CD4-positive, alpha-beta memory T cell (primary cell): ENCODE data around the gene CD69. TPM values are rescaled to one million over a fixed set of nuclear protein-coding genes. Genes with fewer than 3 reads are reported as not detected.
A peak's percentile ranks its signal among the peaks of the same experiment; 100 is the strongest.

Experiments used
- CTCF ChIA-PET: fragments of 350-600 bp; sonication (Branson Sonifier 250); formaldehyde crosslinking; loops from one replicate; lab custom pipeline; 2021; ENCODE audit warnings: inconsistent platforms; ENCODE audit not compliant: partially characterized antibody; lab: Charles Lee
- POLR2A ChIA-PET: fragments of 350-600 bp; sonication (Branson Sonifier 250); formaldehyde crosslinking; loops from one replicate; lab custom pipeline; 2021; ENCODE audit not compliant: partially characterized antibody; lab: Charles Lee
- DNase-seq, 5 donors: peaks; one replicate each; pipeline versions ENCODE4 v3.0.0 to v3.0.0-alpha.2; 2020 to 2022; ENCODE audit warnings: mixed read lengths in 1 of 5
- H3K27ac ChIP-seq: one replicate; pipeline ENCODE4 v1.7.0; 2013; ENCODE audit warnings: low read depth, low read length
- H3K27me3 ChIP-seq: 2 replicates; pipeline ENCODE4 v1.7.0; 2013; ENCODE audit warnings: mild to moderate bottlenecking, low read length, moderate library complexity; ENCODE audit not compliant: insufficient read depth
- H3K36me3 ChIP-seq: 2 replicates; pipeline ENCODE4 v1.7.0; 2013; ENCODE audit warnings: mild to moderate bottlenecking, low read length, moderate library complexity; ENCODE audit not compliant: insufficient read depth
- H3K4me1 ChIP-seq: 2 replicates; pipeline ENCODE4 v1.7.0; 2013; ENCODE audit warnings: mild to moderate bottlenecking, low read length, moderate library complexity; ENCODE audit not compliant: insufficient read depth
- H3K4me3 ChIP-seq, 2 donors: one replicate each; pipeline ENCODE4 v1.7.0; 2013; ENCODE audit warnings: low read length in 2 of 2, mild to moderate bottlenecking in 1 of 2
- H3K9me3 ChIP-seq, 2 donors: one replicate each; pipeline ENCODE4 v1.7.0; 2013; ENCODE audit warnings: low read length in 2 of 2, control low read depth in 1 of 2; ENCODE audit not compliant: control insufficient read depth in 1 of 2
- H3K27ac Mint-ChIP-seq, 7 donors: one replicate each; pipeline ENCODE4 v1.8.0; 2020 to 2021; ENCODE audit warnings: mixed read lengths in 7 of 7, mild to moderate bottlenecking in 6 of 7, inconsistent platforms in 3 of 7, moderate library complexity in 3 of 7
- H3K27me3 Mint-ChIP-seq, 2 donors: one replicate each; pipeline ENCODE4 v1.8.0; 2020 to 2021; ENCODE audit warnings: mixed read lengths in 2 of 2
- H3K36me3 Mint-ChIP-seq, 2 donors: one replicate each; pipeline ENCODE4 v1.8.0; 2020 to 2021; ENCODE audit warnings: mixed read lengths in 2 of 2, inconsistent platforms in 1 of 2, mild to moderate bottlenecking in 1 of 2
- H3K4me1 Mint-ChIP-seq, 4 donors: one replicate each; pipeline ENCODE4 v1.8.0; 2020 to 2021; ENCODE audit warnings: mixed read lengths in 4 of 4, mild to moderate bottlenecking in 1 of 4
- H3K4me3 Mint-ChIP-seq, 8 donors: one replicate each; pipeline ENCODE4 v1.8.0; 2020 to 2021; ENCODE audit warnings: mixed read lengths in 8 of 8, mild to moderate bottlenecking in 7 of 8, moderate library complexity in 6 of 8, inconsistent platforms in 3 of 8
- H3K9me3 Mint-ChIP-seq, 8 donors: one replicate each; pipeline ENCODE4 v1.8.0; 2020 to 2021; ENCODE audit warnings: mixed read lengths in 8 of 8, mild to moderate bottlenecking in 5 of 8, inconsistent platforms in 3 of 8, moderate library complexity in 1 of 8
- intact Hi-C: fragments of 100-400 bp; cut with micrococcal nuclease; formaldehyde crosslinking; loops from one replicate; pipeline ENCODE4 v1.15.1; 2023
- polyA plus RNA-seq, 2 donors: library from polyadenylated mRNA; unstranded; fragments of 300-500 nt; fragmentation: Illumina TruSeq; gene quantifications; one replicate each; pipeline ENCODE4 v1.2.3, GENCODE V29; 2021
- total RNA-seq, 2 experiments: library from RNA; stranded (reverse); gene quantifications; one replicate each; pipeline ENCODE4 v1.2.3, GENCODE V29; 2021

Gene CD69
- total and polyA plus RNA-seq, 4 experiments from 2014 or later = 31.0 to 1,121 (median 90.3) TPM

GRCh38 chr12:9730011-9730410 lies 30.7 kb downstream of the CD69 start:
- peaks cover 0 to 2% of the 10 kb centered on the region in 2 donors for H3K27me3 Mint-ChIP-seq
- intact Hi-C loops = no loop called here

GRCh38 chr12:9729082-9729481 lies 31.6 kb downstream of the CD69 start:
- no peak overlapping the region for H3K4me3 Mint-ChIP-seq
- no peak for DNase-seq
- H3K36me3 ChIP-seq = no peaks in the 10 kb centered on the region
- no peak overlapping the region for H3K27ac ChIP-seq
- CTCF ChIA-PET = interaction anchor here (1.2 to 2.5 kb wide), 2 partner anchors 14 to 95 kb away, joined by 4 to 16 read pairs; no protein-coding TSS in a partner anchor
- no peak overlapping the region for H3K4me3 ChIP-seq
- peaks cover 0 to 2% (median 0%) of the 10 kb centered on the region in 8 donors for H3K9me3 Mint-ChIP-seq
- H3K27me3 ChIP-seq = no peaks in the 10 kb centered on the region
- peaks cover 0 to 2% of the 10 kb centered on the region in 2 donors for H3K27me3 Mint-ChIP-seq
- H3K4me1 ChIP-seq = peaks cover 19% of the 10 kb centered on the region
- H3K9me3 ChIP-seq = no peaks in the 10 kb centered on the region
- intact Hi-C loops = no loop called here
- POLR2A ChIA-PET = interaction anchor here (1.3 kb wide), 1 partner anchor 63 kb away, joined by 5 read pairs; no protein-coding TSS in a partner anchor
- peaks cover 9 to 39% (median 12%) of the 10 kb centered on the region in 4 donors for H3K4me1 Mint-ChIP-seq
- H3K36me3 Mint-ChIP-seq = no peaks in the 10 kb centered on the region
- peak overlapping the region in 1 of 7 donors; percentile 65 for H3K27ac Mint-ChIP-seq

More at GRCh38 chr12:9730011-9730410, 30.7 kb downstream of the CD69 start:
- H3K4me1 Mint-ChIP-seq = peaks cover 9 to 39% (median 11%) of the 10 kb centered on the region in 4 donors
- H3K27ac ChIP-seq = no peak overlapping the region
- no peaks in the 10 kb centered on the region for H3K36me3 Mint-ChIP-seq
- ChIA-PET CTCF (interaction anchor here (0.9 to 2.5 kb wide), 4 partner anchors 13 to 96 kb away, joined by 3 to 16 read pairs (median 5); no protein-coding TSS in a partner anchor), POLR2A (interaction anchor here (1.1 to 4.9 kb wide), 6 partner anchors 12 to 82 kb away, joined by 3 to 36 read pairs (median 6); no protein-coding TSS in a partner anchor)
- H3K9me3 Mint-ChIP-seq = peaks cover 0 to 2% (median 0%) of the 10 kb centered on the region in 8 donors
- H3K36me3 ChIP-seq = no peaks in the 10 kb centered on the region
- H3K9me3 ChIP-seq = no peaks in the 10 kb centered on the region
- H3K4me1 ChIP-seq = peaks cover 19% of the 10 kb centered on the region
- no peaks in the 10 kb centered on the region for H3K27me3 ChIP-seq
- H3K4me3 Mint-ChIP-seq = peak overlapping the region in 3 of 8 donors; percentile 6 to 49 (median 19)
- DNase-seq = no peak
- H3K27ac Mint-ChIP-seq = peak overlapping the region in 3 of 7 donors; percentile 60 to 66 (median 65)
- no peak overlapping the region for H3K4me3 ChIP-seq

- Mint-ChIP-seq H3K4me1 (peaks cover 5 to 32% (median 9%) of the 10 kb centered on the region in 4 donors), H3K36me3 (peaks cover 0 to 3% of the 10 kb centered on the region in 2 donors), H3K27me3 (peaks cover 0 to 4% of the 10 kb centered on the region in 2 donors), H3K27ac (peak overlapping the region in 2 of 7 donors; percentile 19 to 53), H3K4me3 (no peak overlapping the region), H3K9me3 (no peaks in the 10 kb centered on the region)
- no peaks in the 10 kb centered on the region for H3K27me3 ChIP-seq
- no peak for DNase-seq
- H3K9me3 ChIP-seq = no peaks in the 10 kb centered on the region
- ChIA-PET POLR2A (no interaction called here), CTCF (no interaction called here)
- intact Hi-C loops = no loop called here
- no peak overlapping the region for H3K4me3 ChIP-seq
- H3K27ac ChIP-seq = no peak overlapping the region
- H3K36me3 ChIP-seq = no peaks in the 10 kb centered on the region
- peaks cover 13% of the 10 kb centered on the region for H3K4me1 ChIP-seq
These were observed 32.9 kb downstream of the CD69 start for GRCh38 chr12:9727813-9728212.

- Histone ChIP-seq H3K27me3 (no peaks in the 10 kb centered on the region), H3K27ac (no peak overlapping the region), H3K9me3 (no peaks in the 10 kb centered on the region), H3K4me1 (no peaks in the 10 kb centered on the region), H3K4me3 (no peak overlapping the region), H3K36me3 (no peaks in the 10 kb centered on the region)
- no peak overlapping the region for H3K4me3 Mint-ChIP-seq
- no peak for DNase-seq
- ChIA-PET POLR2A (interaction anchor here (1.0 to 1.3 kb wide), 2 partner anchors 17 to 23 kb away, joined by 3 to 4 read pairs; no protein-coding TSS in a partner anchor), CTCF (interaction anchor here (0.9 to 4.8 kb wide), 5 partner anchors 16 to 394 kb away, joined by 3 to 37 read pairs (median 3); no protein-coding TSS in a partner anchor)
- intact Hi-C loops = no loop called here
- no peak overlapping the region for H3K27ac Mint-ChIP-seq
- H3K4me1 Mint-ChIP-seq = peaks cover 0 to 15% (median 7%) of the 10 kb centered on the region in 4 donors
- no peaks in the 10 kb centered on the region for H3K9me3 Mint-ChIP-seq
- peaks cover 0 to 4% of the 10 kb centered on the region in 2 donors for H3K27me3 Mint-ChIP-seq
- H3K36me3 Mint-ChIP-seq = peaks cover 0 to 3% of the 10 kb centered on the region in 2 donors
These were observed 35.4 kb downstream of the CD69 start for GRCh38 chr12:9725213-9725870.

DNA sequence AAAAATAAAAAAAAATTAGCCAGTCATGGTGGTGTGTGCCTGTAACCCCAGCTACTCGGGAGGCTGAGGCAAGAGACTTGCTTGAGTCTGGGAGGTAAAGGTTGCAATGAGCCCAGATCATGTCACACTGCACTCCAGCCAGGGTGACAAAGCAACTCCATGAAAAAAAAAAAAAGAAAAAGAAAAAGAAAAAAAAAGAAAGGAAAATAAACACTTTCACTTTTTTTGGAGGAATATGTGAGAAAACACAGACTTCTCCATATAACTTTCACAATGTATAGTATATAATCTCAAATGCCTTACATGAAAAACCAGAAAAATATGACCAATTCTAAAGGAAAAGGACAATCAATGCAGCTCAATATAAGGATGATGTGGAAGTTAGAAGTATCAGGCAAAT lies 36.7 kb downstream of the CD69 start:
- POLR2A ChIA-PET = interaction anchor here (0.9 to 1.3 kb wide), 2 partner anchors 16 to 18 kb away, joined by 3 to 4 read pairs; no protein-coding TSS in a partner anchor
- H3K27ac Mint-ChIP-seq = no peak overlapping the region
- H3K27me3 Mint-ChIP-seq = peaks cover 0 to 4% of the 10 kb centered on the region in 2 donors
- no peak overlapping the region for H3K4me3 Mint-ChIP-seq
- Histone ChIP-seq H3K4me1 (no peaks in the 10 kb centered on the region), H3K27me3 (no peaks in the 10 kb centered on the region), H3K4me3 (no peak overlapping the region), H3K36me3 (no peaks in the 10 kb centered on the region), H3K9me3 (no peaks in the 10 kb centered on the region), H3K27ac (no peak overlapping the region)
- H3K4me1 Mint-ChIP-seq = peaks cover 0 to 10% (median 3%) of the 10 kb centered on the region in 4 donors
- H3K36me3 Mint-ChIP-seq = peaks cover 0 to 3% of the 10 kb centered on the region in 2 donors
- DNase-seq = no peak
- no peaks in the 10 kb centered on the region for H3K9me3 Mint-ChIP-seq
- CTCF ChIA-PET = interaction anchor here (0.7 to 4.8 kb wide), 3 partner anchors 15 to 27 kb away, joined by 3 to 37 read pairs (median 4); no protein-coding TSS in a partner anchor
- intact Hi-C loops = no loop called here

DNA sequence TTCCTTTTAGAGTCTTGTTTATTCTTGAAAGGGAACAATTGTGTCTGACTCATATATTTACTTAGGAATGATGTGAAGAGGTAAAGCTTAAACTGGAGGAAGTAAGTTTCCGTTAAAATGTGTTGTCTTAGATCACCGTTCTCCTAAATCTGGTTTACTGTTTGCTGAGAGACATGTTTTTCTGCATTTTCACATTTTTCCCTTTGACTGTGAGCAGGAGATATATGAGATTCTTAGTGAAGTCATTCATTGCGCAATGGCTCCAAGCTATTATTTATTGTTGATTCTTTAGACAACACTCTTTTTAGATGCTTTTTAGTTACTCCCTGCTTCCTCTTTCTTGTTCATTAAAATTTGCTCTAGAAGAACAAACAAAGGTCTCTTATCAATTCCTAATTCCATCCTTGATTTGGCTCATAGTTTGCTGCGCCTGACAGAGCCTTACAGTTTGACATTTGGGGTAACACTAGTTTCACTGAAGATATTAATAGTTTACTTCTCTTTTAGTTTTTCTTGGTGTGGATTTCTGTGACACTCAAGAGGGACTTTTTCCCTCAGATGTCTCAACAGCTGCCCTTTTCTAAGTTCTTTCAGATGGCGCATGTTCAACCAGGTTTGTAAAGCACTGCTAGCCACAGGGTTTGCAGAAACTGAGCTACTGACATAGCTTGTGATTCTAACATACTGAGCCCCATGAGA lies 39.2 kb downstream of the CD69 start:
- H3K4me1 ChIP-seq = no peaks in the 10 kb centered on the region
- Mint-ChIP-seq H3K9me3 (no peaks in the 10 kb centered on the region), H3K4me1 (peaks cover 0 to 10% (median 2%) of the 10 kb centered on the region in 4 donors), H3K27me3 (peaks cover 0 to 6% of the 10 kb centered on the region in 2 donors), H3K4me3 (no peak overlapping the region), H3K27ac (peak overlapping the region in 2 of 7 donors; percentile 29 to 40), H3K36me3 (peaks cover 0 to 3% of the 10 kb centered on the region in 2 donors)
- H3K27ac ChIP-seq = no peak overlapping the region
- CTCF ChIA-PET = interaction anchor here (0.6 to 4.8 kb wide), 3 partner anchors 12 to 21 kb away, joined by 3 to 37 read pairs (median 8); no protein-coding TSS in a partner anchor
- no peaks in the 10 kb centered on the region for H3K9me3 ChIP-seq
- POLR2A ChIA-PET = interaction anchor here (0.9 to 1.1 kb wide), 2 partner anchors 16 to 20 kb away, joined by 3 to 4 read pairs; no protein-coding TSS in a partner anchor
- H3K27me3 ChIP-seq = no peaks in the 10 kb centered on the region
- intact Hi-C loops = no loop called here
- DNase-seq = no peak
- no peaks in the 10 kb centered on the region for H3K36me3 ChIP-seq
- no peak overlapping the region for H3K4me3 ChIP-seq
